Fibroblast of lung (primary cell): ENCODE measurements around the gene ALDH3A2. TPM values are rescaled to one million over a fixed set of nuclear protein-coding genes. Genes with fewer than 3 reads are reported as not detected.

Experiments
- DNase-seq, 2 donors: peaks; one replicate each; pipeline versions ENCODE4 v3.0.0 to v3.0.0-alpha.2; 2010; ENCODE audit warnings: low read depth in 2 of 2
- H2AFZ ChIP-seq: 2 replicates; pipeline ENCODE4 v1.5.1; 2012; ENCODE audit warnings: low read length, control low read depth, inconsistent platforms
- H3K27ac ChIP-seq: 2 replicates; pipeline ENCODE4 v1.5.1; 2011; ENCODE audit warnings: low read length, control low read depth; ENCODE audit not compliant: insufficient read depth
- H3K27me3 ChIP-seq: 2 replicates; pipeline ENCODE4 v1.5.1; 2011; ENCODE audit warnings: mild to moderate bottlenecking, low read length; ENCODE audit not compliant: control insufficient read depth, insufficient read depth
- H3K36me3 ChIP-seq: 2 replicates; pipeline ENCODE4 v1.5.1; 2011; ENCODE audit warnings: low read length; ENCODE audit not compliant: control insufficient read depth, insufficient read depth
- H3K4me1 ChIP-seq: 2 replicates; pipeline ENCODE4 v1.5.1; 2011; ENCODE audit warnings: low read length; ENCODE audit not compliant: control insufficient read depth, insufficient read depth; ENCODE audit errors: extremely low read depth
- H3K4me2 ChIP-seq: 2 replicates; pipeline ENCODE4 v1.5.1; 2011; ENCODE audit warnings: low read length, control low read depth; ENCODE audit not compliant: insufficient read depth; ENCODE audit errors: extremely low read depth
- H3K4me3 ChIP-seq, 4 experiments: fragments of 200-600 bp in 1 of 4; sonication (generic) in 1 of 4; replicated peaks in 1 of 4; 2 replicates each; pipeline ENCODE4 v1.5.1; 2011 to 2016; ENCODE audit warnings: low read length in 4 of 4, low read depth in 3 of 4, mild to moderate bottlenecking in 3 of 4, control low read depth in 2 of 4, inconsistent platforms in 1 of 4, mixed read lengths in 1 of 4; ENCODE audit not compliant: insufficient read depth in 1 of 4; ENCODE audit errors: control extremely low read depth in 1 of 4
- H3K79me2 ChIP-seq: 2 replicates; pipeline ENCODE4 v1.5.1; 2012; ENCODE audit warnings: mild to moderate bottlenecking, low read length, inconsistent platforms; ENCODE audit not compliant: control insufficient read depth, insufficient read depth
- H3K9ac ChIP-seq: 2 replicates; pipeline ENCODE4 v1.5.1; 2011; ENCODE audit warnings: mild to moderate bottlenecking, low read length, control low read depth; ENCODE audit not compliant: insufficient read depth
- H3K9me3 ChIP-seq: 2 replicates; pipeline ENCODE4 v1.5.1; 2012; ENCODE audit warnings: low read depth, low read length; ENCODE audit not compliant: control insufficient read depth, insufficient read depth
- H4K20me1 ChIP-seq: 2 replicates; pipeline ENCODE4 v1.5.1; 2011; ENCODE audit warnings: low read length; ENCODE audit not compliant: control insufficient read depth, insufficient read depth; ENCODE audit errors: extremely low read depth
- EZH2 ChIP-seq: IDR thresholded peaks from 2 replicates; pipeline ENCODE4 v1.5.1; 2012; ENCODE audit warnings: low read length, control low read depth, mild to moderate bottlenecking; ENCODE audit errors: missing control alignments
- polyA plus RNA-seq, 2 donors: library from polyadenylated mRNA; depleted of rRNA in 1 of 2; stranded (reverse) in 1 of 2; unstranded in 1 of 2; fragments of >200 nt; gene quantifications; 2 replicates each; pipeline ENCODE4 v1.2.1, GENCODE V29; 2011 to 2012; ENCODE audit warnings: missing spikeins in 1 of 2
- total RNA-seq: library from RNA; depleted of rRNA; stranded (reverse); fragments of >200 nt; gene quantifications from 2 replicates; pipeline ENCODE4 v1.2.1, GENCODE V29; 2014
- TF ChIP-seq, protein P1 (sequence below), 2 donors: IDR thresholded peaks in 1 of 2; conservative IDR thresholded peaks in 1 of 2; 1 replicate in 1 of 2; 2 replicates in 1 of 2; pipeline ENCODE4 v1.5.1; 2011 to 2012; ENCODE audit warnings: low read length in 2 of 2, control low read depth in 1 of 2, inconsistent platforms in 1 of 2, low read depth in 1 of 2, mild to moderate bottlenecking in 1 of 2

ALDH3A2 gene
- total and polyA plus RNA-seq, 2 donors (not counting 1 experiment from before 2014, with no cell fraction given) = 14.6 to 30.2 TPM

DNA sequence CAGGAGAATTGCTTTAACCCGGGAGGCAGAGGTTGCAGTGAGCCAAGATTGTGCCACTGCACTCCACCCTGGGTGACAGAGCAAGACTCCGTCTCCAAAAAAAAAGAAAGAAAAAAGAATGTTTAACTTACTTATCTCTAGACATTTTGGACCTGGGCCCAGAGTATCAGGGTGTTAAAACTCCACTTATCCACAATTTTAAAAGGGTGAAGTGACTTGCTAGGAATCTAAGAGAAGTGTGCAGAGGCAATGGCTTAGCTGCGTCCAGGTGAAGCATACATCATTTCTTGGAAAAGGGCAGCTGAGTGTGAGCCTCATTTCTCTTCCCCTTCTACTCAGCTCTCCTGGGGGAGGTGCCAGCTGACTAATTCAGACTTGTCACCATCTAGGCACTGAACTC is 25.1 kb downstream of the ALDH3A2 start:
- Histone ChIP-seq H3K4me2 (no peak overlapping the region), H3K27ac (no peak overlapping the region), H2AFZ (no peak overlapping the region), H3K9ac (no peak overlapping the region), H4K20me1 (no peaks in the 10 kb centered on the region), H3K4me3 (no peak overlapping the region), H3K79me2 (no peaks in the 10 kb centered on the region), H3K36me3 (no peaks in the 10 kb centered on the region), H3K4me1 (no peaks in the 10 kb centered on the region), H3K27me3 (no peaks in the 10 kb centered on the region), H3K9me3 (no peaks in the 10 kb centered on the region)
- TF ChIP-seq EZH2 = no peak
- TF ChIP-seq, protein P1, sequence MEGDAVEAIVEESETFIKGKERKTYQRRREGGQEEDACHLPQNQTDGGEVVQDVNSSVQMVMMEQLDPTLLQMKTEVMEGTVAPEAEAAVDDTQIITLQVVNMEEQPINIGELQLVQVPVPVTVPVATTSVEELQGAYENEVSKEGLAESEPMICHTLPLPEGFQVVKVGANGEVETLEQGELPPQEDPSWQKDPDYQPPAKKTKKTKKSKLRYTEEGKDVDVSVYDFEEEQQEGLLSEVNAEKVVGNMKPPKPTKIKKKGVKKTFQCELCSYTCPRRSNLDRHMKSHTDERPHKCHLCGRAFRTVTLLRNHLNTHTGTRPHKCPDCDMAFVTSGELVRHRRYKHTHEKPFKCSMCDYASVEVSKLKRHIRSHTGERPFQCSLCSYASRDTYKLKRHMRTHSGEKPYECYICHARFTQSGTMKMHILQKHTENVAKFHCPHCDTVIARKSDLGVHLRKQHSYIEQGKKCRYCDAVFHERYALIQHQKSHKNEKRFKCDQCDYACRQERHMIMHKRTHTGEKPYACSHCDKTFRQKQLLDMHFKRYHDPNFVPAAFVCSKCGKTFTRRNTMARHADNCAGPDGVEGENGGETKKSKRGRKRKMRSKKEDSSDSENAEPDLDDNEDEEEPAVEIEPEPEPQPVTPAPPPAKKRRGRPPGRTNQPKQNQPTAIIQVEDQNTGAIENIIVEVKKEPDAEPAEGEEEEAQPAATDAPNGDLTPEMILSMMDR (conservative IDR thresholded peaks at IDR 0.05 in 1 of 2, IDR thresholded peaks at IDR 0.05 in 1 of 2; ENCODE audit: low read depth in 1 of 2, low read length in 2 of 2) = no peak
- peak in 1 of 2 donors; percentile 21 for DNase-seq

DNA sequence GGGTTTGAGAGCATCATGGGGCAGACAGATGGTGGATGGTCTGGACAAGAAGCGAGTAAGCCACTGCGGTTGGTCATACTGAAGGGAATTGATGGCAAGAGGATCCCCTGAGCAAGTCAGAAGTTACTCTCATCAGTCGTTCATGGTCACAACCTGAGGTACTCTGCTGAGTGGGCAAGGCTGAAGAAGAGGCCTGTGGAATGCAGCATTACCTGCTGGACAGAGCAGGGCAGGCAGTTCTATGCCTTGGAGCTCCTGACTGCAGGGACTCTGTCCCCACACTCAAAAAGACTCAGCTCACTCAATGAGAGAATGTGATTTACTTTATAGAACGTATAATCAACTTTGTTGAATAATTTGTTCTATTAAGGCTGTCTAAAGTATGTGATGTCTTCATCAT is 28.3 kb downstream of the ALDH3A2 start:
- no peaks in the 10 kb centered on the region for H3K4me1 ChIP-seq
- DNase-seq = no peak
- no peaks in the 10 kb centered on the region for H3K27me3 ChIP-seq
- no peaks in the 10 kb centered on the region for H3K36me3 ChIP-seq
- no peaks in the 10 kb centered on the region for H4K20me1 ChIP-seq
- no peaks in the 10 kb centered on the region for H3K79me2 ChIP-seq
- TF ChIP-seq EZH2 = no peak
- TF ChIP-seq, protein P1 (conservative IDR thresholded peaks at IDR 0.05 in 1 of 2, IDR thresholded peaks at IDR 0.05 in 1 of 2; ENCODE audit: low read depth in 1 of 2, low read length in 2 of 2) = no peak
- no peak overlapping the region for H3K9ac ChIP-seq
- no peak overlapping the region for H3K27ac ChIP-seq
- H2AFZ ChIP-seq = no peak overlapping the region
- H3K9me3 ChIP-seq = no peaks in the 10 kb centered on the region
- no peak overlapping the region for H3K4me2 ChIP-seq
- H3K4me3 ChIP-seq = no peak overlapping the region

- no peak overlapping the region for H2AFZ ChIP-seq
- TF ChIP-seq EZH2 = no peak
- TF ChIP-seq, protein P1 (conservative IDR thresholded peaks at IDR 0.05 in 1 of 2, IDR thresholded peaks at IDR 0.05 in 1 of 2; ENCODE audit: low read depth in 1 of 2, low read length in 2 of 2) = no peak
- DNase-seq = no peak
- H3K4me3 ChIP-seq = no peak overlapping the region
- H3K9ac ChIP-seq = no peak overlapping the region
- no peaks in the 10 kb centered on the region for H3K27me3 ChIP-seq
- H4K20me1 ChIP-seq = no peaks in the 10 kb centered on the region
- no peaks in the 10 kb centered on the region for H3K9me3 ChIP-seq
- H3K79me2 ChIP-seq = no peaks in the 10 kb centered on the region
- H3K4me2 ChIP-seq = no peak overlapping the region
- H3K27ac ChIP-seq = no peak overlapping the region
- no peaks in the 10 kb centered on the region for H3K4me1 ChIP-seq
- no peaks in the 10 kb centered on the region for H3K36me3 ChIP-seq
Observed at GRCh38 chr17:19677736-19678379, 29.3 kb downstream of the ALDH3A2 start.
